HL-60 (cell line): ENCODE measurements around the gene HCK.

ENCODE experiments used
- DNase-seq, 2 experiments: peaks; one replicate each; pipeline ENCODE4 v3.0.0-alpha.2; 2010 to 2020; ENCODE audit warnings: low read depth in 1 of 2, low spot score in 1 of 2
- H3K27ac ChIP-seq: fragments of 250-450 bp; sonication (Bioruptor Pico); replicated peaks from 2 replicates; pipeline ENCODE4 v1.5.1; 2020; ENCODE audit warnings: mild to moderate bottlenecking, moderate library complexity
- H3K27me3 ChIP-seq: fragments of 250-450 bp; sonication (Bioruptor Pico); 2 replicates; pipeline ENCODE4 v1.5.1; 2021; ENCODE audit warnings: mild to moderate bottlenecking, moderate library complexity; ENCODE audit not compliant: insufficient read depth, poor library complexity, severe bottlenecking
- H3K4me3 ChIP-seq: replicated peaks from 2 replicates; pipeline ENCODE4 v1.5.1; 2011; ENCODE audit warnings: mild to moderate bottlenecking, control low read depth, low read length; ENCODE audit not compliant: insufficient read depth
- GABPA ChIP-seq: IDR thresholded peaks from 2 replicates; pipeline ENCODE4 v1.6.1; 2012; ENCODE audit warnings: low read depth

Gene HCK

GRCh38 chr20:32150291-32150848, 98.3 kb downstream of the HCK start:
- TF ChIP-seq GABPA, result no peak
- Histone ChIP-seq H3K27me3 (no peaks in the 10 kb centered on the region), H3K27ac (no peak overlapping the region), H3K4me3 (no peak overlapping the region)
- no peak for DNase-seq
